Peyer's patch (tissue), 4 donors: ENCODE data around the gene DISC1.

Source experiments
- CTCF ChIP-seq, 6 experiments: fragments of 450-650 bp in 4 of 6; fragments of 200-600 bp in 2 of 6; sonication (generic) in 1 of 6; IDR thresholded peaks; one replicate each; pipeline ENCODE4 v1.5.1; 2017 to 2019; ENCODE audit warnings: antibody characterized with exemption in 6 of 6, mild to moderate bottlenecking in 3 of 6, moderate library complexity in 1 of 6
- POLR2A ChIP-seq, 2 donors: fragments of 450-650 bp; IDR thresholded peaks; one replicate each; pipeline ENCODE4 v1.5.1; 2017; ENCODE audit warnings: antibody characterized with exemption in 2 of 2, mild to moderate bottlenecking in 2 of 2, moderate library complexity in 2 of 2

DNA sequence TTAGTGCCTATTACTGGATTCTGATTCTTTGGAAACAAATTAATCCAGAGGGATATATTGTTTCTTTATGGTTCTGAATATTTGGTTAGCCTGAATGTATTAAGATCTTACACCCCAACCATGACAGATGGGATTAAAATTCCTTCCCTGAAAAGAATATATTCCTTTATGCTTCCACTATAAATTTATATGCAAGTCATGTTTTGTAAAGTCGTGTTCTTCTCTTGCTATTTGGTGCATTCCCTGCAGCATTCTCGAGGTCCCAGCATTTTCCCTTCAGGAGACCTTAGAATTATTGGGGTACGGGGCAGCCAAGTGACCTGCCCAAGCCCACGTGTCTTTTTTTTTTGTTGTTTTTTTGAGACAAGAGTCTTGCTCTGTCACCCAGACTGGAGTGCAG, 62.4 kb downstream of the DISC1 start:
- no peak for TF ChIP-seq CTCF (IDR thresholded peaks at IDR 0.05)
- no peak for TF ChIP-seq POLR2A (IDR thresholded peaks at IDR 0.05)
